Breast epithelium (tissue), 4 donors: ENCODE results near the gene SARS1. TPM values are rescaled to one million over a fixed set of nuclear protein-coding genes. Genes with fewer than 3 reads are reported as not detected.

Experiments used
- DNase-seq, 2 donors: peaks; one replicate each; pipeline ENCODE4 v3.0.0-alpha.2; 2019; ENCODE audit warnings: low spot score in 2 of 2
- H3K27ac ChIP-seq, 2 donors: fragments of 200-600 bp; sonication (generic) in 1 of 2; one replicate each; pipeline ENCODE4 v1.5.1; 2016 to 2019; ENCODE audit warnings: mild to moderate bottlenecking in 1 of 2
- H3K27me3 ChIP-seq, 2 donors: fragments of 200-600 bp; sonication (generic) in 1 of 2; one replicate each; pipeline versions ENCODE4 v1.5.1 to v1.6.0; 2017 to 2019; ENCODE audit warnings: control low read depth in 1 of 2, mild to moderate bottlenecking in 1 of 2
- H3K36me3 ChIP-seq: fragments of 200-600 bp; one replicate; pipeline ENCODE4 v1.5.1; 2019
- H3K4me1 ChIP-seq, 2 donors: fragments of 200-600 bp; sonication (generic); one replicate each; pipeline ENCODE4 v1.5.1; 2016 to 2019; ENCODE audit warnings: control low read depth in 1 of 2
- H3K4me3 ChIP-seq, 3 donors: fragments of 200-600 bp; sonication (generic); 1 replicate in 2 of 3; 2 replicates in 1 of 3; pipeline ENCODE4 v1.5.1; 2016 to 2019; ENCODE audit warnings: mild to moderate bottlenecking in 3 of 3, moderate library complexity in 2 of 3
- H3K9me3 ChIP-seq, 2 donors: fragments of 200-600 bp; sonication (generic) in 1 of 2; one replicate each; pipeline ENCODE4 v1.5.1; 2016 to 2019; ENCODE audit warnings: control low read depth in 1 of 2
- CTCF ChIP-seq, 3 donors: fragments of 450-650 bp; IDR thresholded peaks; one replicate each; pipeline ENCODE4 v1.5.1; 2016 to 2017; ENCODE audit warnings: antibody characterized with exemption in 3 of 3, mild to moderate bottlenecking in 3 of 3, moderate library complexity in 3 of 3
- POLR2A ChIP-seq: fragments of 450-650 bp; IDR thresholded peaks from one replicate; pipeline ENCODE4 v1.6.1; 2016; ENCODE audit warnings: antibody characterized with exemption, mild to moderate bottlenecking, moderate library complexity
- POLR2AphosphoS5 ChIP-seq, 3 donors: sonication (generic); formaldehyde crosslinking; IDR thresholded peaks; one replicate each; pipeline ENCODE4 v1.6.1; 2017; ENCODE audit warnings: antibody characterized with exemption in 3 of 3
- intact Hi-C: fragments of 100-400 bp; cut with DNase I; formaldehyde crosslinking; loops from one replicate; pipeline ENCODE4 v1.15.1; 2023; ENCODE audit warnings: low total_unique reads
- total RNA-seq, 3 donors: library from RNA; depleted of rRNA; stranded (reverse); fragments of >200 nt; gene quantifications; one replicate each; pipeline ENCODE4 v1.1.0, GENCODE V29; 2016

Gene SARS1
- total RNA-seq, result 100 to 1,000 TPM; 146 to 172 (median 161) TPM

DNA sequence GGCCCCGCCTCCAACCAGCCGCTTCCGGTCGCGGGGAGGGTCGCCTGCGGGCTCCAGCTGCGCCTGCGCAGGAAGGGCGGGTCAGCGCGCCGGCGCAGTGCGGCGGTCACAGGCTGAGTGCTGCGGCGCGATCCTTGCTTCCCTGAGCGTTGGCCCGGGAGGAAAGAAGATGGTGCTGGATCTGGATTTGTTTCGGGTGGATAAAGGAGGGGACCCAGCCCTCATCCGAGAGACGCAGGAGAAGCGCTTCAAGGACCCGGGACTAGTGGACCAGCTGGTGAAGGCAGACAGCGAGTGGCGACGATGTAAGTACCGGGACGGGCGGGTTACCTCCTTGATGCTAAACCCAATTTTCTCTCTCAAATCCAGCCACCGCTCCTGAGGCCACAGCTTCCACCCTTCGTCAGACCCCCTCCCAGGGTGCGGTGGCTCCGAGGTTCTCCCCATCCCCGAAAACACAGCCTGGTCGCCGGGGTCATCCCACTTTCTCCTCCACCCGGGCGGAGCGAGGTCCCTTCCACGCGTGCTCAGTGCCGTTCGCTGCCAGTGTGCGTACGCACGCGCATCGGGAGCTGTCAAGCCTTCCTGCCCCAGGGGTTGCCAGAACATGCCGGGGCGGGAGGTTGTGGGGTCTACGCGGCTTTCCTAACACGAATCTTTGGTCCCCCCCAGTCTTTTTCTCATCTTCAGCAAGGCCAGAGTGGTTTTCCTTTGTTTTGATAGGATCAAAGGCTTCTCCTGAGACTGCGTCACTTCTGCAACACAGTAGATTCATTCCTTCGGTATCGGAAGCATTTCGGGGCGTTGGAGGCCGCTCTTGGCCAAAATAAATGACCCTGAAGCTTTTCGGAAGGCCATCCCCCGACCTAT lies at the start of gene SARS1:
SARS1 (plus strand) TSS at position 95 of the 870 bp plus-strand sequence; CDS start at position 170, 75 bp downstream.
- Histone ChIP-seq H3K9me3 (no peaks in the 10 kb centered on the region), H3K4me3 (peak within 1 kb of the TSS; percentile 84 to 89 (median 84)), H3K36me3 (no peaks in the 10 kb centered on the region), H3K4me1 (peaks cover 0 to 5% of the 10 kb centered on the region in 2 donors), H3K27ac (peak within 1 kb of the TSS; percentile 90 to 92), H3K27me3 (no peaks in the 10 kb centered on the region)
- intact Hi-C loops, result no loop called here
- peak; percentile 81 for TF ChIP-seq POLR2A
- TF ChIP-seq POLR2AphosphoS5 (IDR thresholded peaks at IDR 0.05), result peak; percentile 55 to 96 (median 63)
- TF ChIP-seq CTCF (IDR thresholded peaks at IDR 0.05), result no peak
- DNase-seq, result peak; percentile 82 to 90

DNA sequence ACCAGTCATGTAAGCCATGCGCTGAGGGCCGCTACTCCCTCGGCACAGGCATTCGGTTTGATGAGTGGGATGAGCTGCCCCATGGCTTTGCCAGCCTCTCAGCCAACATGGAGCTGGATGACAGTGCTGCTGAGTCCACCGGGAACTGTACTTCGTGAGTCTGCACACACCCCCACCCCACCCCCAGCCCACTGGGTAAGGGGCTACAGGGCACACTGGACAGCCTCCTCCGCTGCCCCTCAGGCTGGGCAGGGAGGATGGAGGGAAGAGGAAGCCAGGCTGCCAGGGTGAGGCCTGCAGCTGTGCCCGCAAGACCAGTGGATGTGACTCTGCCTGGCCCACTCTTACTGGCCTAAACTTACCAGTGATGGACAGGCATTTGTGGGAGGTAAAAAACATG lies 49.2 kb upstream of the SARS1 start:
- Histone ChIP-seq H3K36me3 (no peaks in the 10 kb centered on the region), H3K27me3 (no peaks in the 10 kb centered on the region), H3K4me3 (no peak overlapping the region), H3K27ac (peak overlapping the region in 1 of 2 donors; percentile 76), H3K4me1 (peaks cover 0 to 15% of the 10 kb centered on the region in 2 donors), H3K9me3 (no peaks in the 10 kb centered on the region)
- no peak for TF ChIP-seq POLR2AphosphoS5 (IDR thresholded peaks at IDR 0.05)
- TF ChIP-seq CTCF (IDR thresholded peaks at IDR 0.05), result no peak
- no peak for TF ChIP-seq POLR2A
- intact Hi-C loops, result no loop called here
- DNase-seq, result no peak

GRCh38 chr1:109167001-109167506 lies 46.7 kb upstream of the SARS1 start:
- Histone ChIP-seq H3K36me3 (no peaks in the 10 kb centered on the region), H3K9me3 (no peaks in the 10 kb centered on the region), H3K27me3 (no peaks in the 10 kb centered on the region), H3K4me1 (peaks cover 0 to 6% of the 10 kb centered on the region in 2 donors), H3K27ac (peak overlapping the region in 1 of 2 donors; percentile 38), H3K4me3 (no peak overlapping the region)
- intact Hi-C loops, result no loop called here
- TF ChIP-seq POLR2A, result no peak
- no peak for TF ChIP-seq POLR2AphosphoS5 (IDR thresholded peaks at IDR 0.05)
- TF ChIP-seq CTCF (IDR thresholded peaks at IDR 0.05), result no peak
- DNase-seq, result no peak

GRCh38 chr1:109170035-109170764 lies 43.5 kb upstream of the SARS1 start:
- Histone ChIP-seq H3K4me3 (no peak overlapping the region), H3K27me3 (no peaks in the 10 kb centered on the region), H3K36me3 (no peaks in the 10 kb centered on the region), H3K9me3 (no peaks in the 10 kb centered on the region), H3K27ac (peak overlapping the region in 1 of 2 donors; percentile 37), H3K4me1 (peaks cover 0 to 5% of the 10 kb centered on the region in 2 donors)
- no peak for DNase-seq
- intact Hi-C loops, result no loop called here
- TF ChIP-seq POLR2A (no peak), POLR2AphosphoS5 (IDR thresholded peaks at IDR 0.05) (no peak), CTCF (IDR thresholded peaks at IDR 0.05) (no peak)
